A549 (cell line): ENCODE measurements around the gene KIF21A. TPM values are rescaled to one million over a fixed set of nuclear protein-coding genes. Genes with fewer than 3 reads are reported as not detected.

Experiments used
- ATAC-seq, 2 experiments: fragments of 200-7000 bp in 1 of 2; fragments of >200 bp in 1 of 2; cut with Nextera tagmentation in 1 of 2; cut with Tn5 transposase in 1 of 2; 3 replicates each; pipeline versions ENCODE4 v1.8.0 to v1.9.1; 2018 to 2020; ENCODE audit warnings: mild to moderate bottlenecking in 1 of 2, moderate library complexity in 1 of 2
- CTCF ChIA-PET: fragments of 300-600 bp; sonication (Branson Sonifier 250); formaldehyde crosslinking; extraction: SDS; loops from one replicate; lab custom pipeline; 2021; ENCODE audit warnings: antibody characterized with exemption, inconsistent platforms; lab: Yijun Ruan, JAX
- POLR2A ChIA-PET: fragments of 350-600 bp; formaldehyde crosslinking; extraction: SDS; loops from one replicate; lab custom pipeline; 2021; ENCODE audit warnings: antibody characterized with exemption, inconsistent platforms; lab: Yijun Ruan, JAX
- DNase-seq, 2 experiments: peaks; one replicate each; pipeline versions ENCODE4 v3.0.0 to v3.0.0-alpha.2; 2011 to 2016; ENCODE audit warnings: low read depth in 1 of 2, low spot score in 1 of 2
- FAIRE-seq: peaks from 2 replicates; lab custom pipeline; 2011; peaks lifted over from hg19 to GRCh38; lab: Jason Lieb, UNC
- H3K27ac ChIP-seq, 2 experiments: fragments of >200 bp; sonication (Bioruptor Twin); formaldehyde crosslinking; 3 replicates each; pipeline ENCODE4 v1.5.1; 2016 to 2017
- H3K4me1 ChIP-seq: fragments of >200 bp; sonication (Bioruptor Twin); formaldehyde crosslinking; 3 replicates; pipeline ENCODE4 v1.6.1; 2016
- H3K4me2 ChIP-seq: fragments of >200 bp; sonication (Bioruptor Twin); formaldehyde crosslinking; 3 replicates; pipeline ENCODE4 v1.6.1; 2016
- H3K4me3 ChIP-seq: fragments of >200 bp; sonication (Bioruptor Twin); formaldehyde crosslinking; 3 replicates; pipeline ENCODE4 v1.5.1; 2016
- H3K9me3 ChIP-seq: fragments of >200 bp; sonication (Bioruptor Twin); formaldehyde crosslinking; 3 replicates; pipeline ENCODE4 v1.6.1; 2016
- BHLHE40 ChIP-seq: IDR thresholded peaks from 2 replicates; pipeline ENCODE4 v1.6.1; 2012; ENCODE audit warnings: low read depth, low read length, inconsistent platforms
- CBX2 ChIP-seq: fragments of 200-600 bp; sonication (generic); IDR thresholded peaks from 2 replicates; pipeline ENCODE4 v1.6.1; 2016; ENCODE audit warnings: low read depth, mild to moderate bottlenecking, borderline replicate concordance
- CBX8 ChIP-seq: fragments of 200-600 bp; sonication (generic); IDR thresholded peaks from 2 replicates; pipeline ENCODE4 v1.6.1; 2016
- CHD2 ChIP-seq: fragments of 150-350 bp; IDR thresholded peaks from 2 replicates; pipeline ENCODE4 v1.6.1; 2014; ENCODE audit warnings: low read length; ENCODE audit not compliant: partially characterized antibody
- EP300 ChIP-seq, 2 experiments: fragments of >200 bp; sonication (Bioruptor Twin); formaldehyde crosslinking; IDR thresholded peaks; 2 replicates in 1 of 2; 3 replicates in 1 of 2; pipeline ENCODE4 v1.6.1; 2016 to 2017
- FOSB ChIP-seq: fragments of 250-450 bp; sonication (Bioruptor Pico); IDR thresholded peaks from 2 replicates; pipeline ENCODE4 v1.5.0; 2020; ENCODE audit warnings: mild to moderate bottlenecking, moderate library complexity
- FOSL2 ChIP-seq, 2 experiments: fragments of 450-650 bp in 1 of 2; fragments of >200 bp in 1 of 2; sonication (Bioruptor Twin) in 1 of 2; formaldehyde crosslinking; IDR thresholded peaks; 2 replicates each; pipeline versions ENCODE4 v1.5.0 to v1.6.1; 2016 to 2020; ENCODE audit warnings: mild to moderate bottlenecking in 1 of 2, moderate library complexity in 1 of 2
- FOXS1 ChIP-seq: fragments of 250-450 bp; sonication (Bioruptor Pico); IDR thresholded peaks from 2 replicates; pipeline ENCODE4 v1.5.0; 2020; ENCODE audit warnings: mild to moderate bottlenecking, moderate library complexity
- HES2 ChIP-seq: fragments of >200 bp; sonication (Bioruptor Twin); formaldehyde crosslinking; IDR thresholded peaks from 2 replicates; pipeline ENCODE4 v1.6.1; 2016
- HEYL ChIP-seq: fragments of 250-450 bp; sonication (Bioruptor Pico); IDR thresholded peaks from 2 replicates; pipeline ENCODE4 v1.8.0; 2021; ENCODE audit warnings: mild to moderate bottlenecking, moderate library complexity
- HOXA7 ChIP-seq: fragments of 250-450 bp; sonication (Bioruptor Pico); IDR thresholded peaks from 2 replicates; pipeline ENCODE4 v1.5.0; 2020; ENCODE audit warnings: mild to moderate bottlenecking, moderate library complexity
- HOXB13 ChIP-seq: fragments of 250-450 bp; sonication (Bioruptor Pico); IDR thresholded peaks from 2 replicates; pipeline ENCODE4 v1.5.0; 2020; ENCODE audit warnings: low read depth, mild to moderate bottlenecking, moderate library complexity
- HOXB5 ChIP-seq: fragments of 250-450 bp; sonication (Bioruptor Pico); IDR thresholded peaks from 2 replicates; pipeline ENCODE4 v1.5.0; 2020; ENCODE audit warnings: mild to moderate bottlenecking, moderate library complexity
- JUNB ChIP-seq: fragments of >200 bp; sonication (Bioruptor Twin); formaldehyde crosslinking; IDR thresholded peaks from 2 replicates; pipeline ENCODE4 v1.6.1; 2016
- KDM5A ChIP-seq: fragments of 200-600 bp; sonication (generic); IDR thresholded peaks from 2 replicates; pipeline ENCODE4 v1.6.1; 2016; ENCODE audit warnings: antibody characterized with exemption, mild to moderate bottlenecking
- MAFK ChIP-seq: fragments of 450-650 bp; IDR thresholded peaks from 2 replicates; pipeline ENCODE4 v1.6.1; 2014; ENCODE audit not compliant: partially characterized antibody
- NFE2L2 ChIP-seq: fragments of 150-350 bp; conservative IDR thresholded peaks from 2 replicates; pipeline ENCODE4 v1.6.1; 2014; ENCODE audit warnings: low read length
- NPAS2 ChIP-seq: fragments of 250-450 bp; sonication (Bioruptor Pico); IDR thresholded peaks from 2 replicates; pipeline ENCODE4 v1.8.0; 2022; ENCODE audit warnings: mild to moderate bottlenecking, moderate library complexity, borderline replicate concordance
- POLR2A ChIP-seq: IDR thresholded peaks from 2 replicates; pipeline ENCODE4 v1.6.1; 2012; ENCODE audit warnings: mild to moderate bottlenecking, low read length
- POLR2AphosphoS2 ChIP-seq: conservative IDR thresholded peaks from 2 replicates; pipeline ENCODE4 v1.6.1; 2012; ENCODE audit warnings: low read length, improper control_type of control experiment, inconsistent platforms
- RAD21 ChIP-seq, 2 experiments: fragments of >200 bp in 1 of 2; sonication (Bioruptor Twin) in 1 of 2; formaldehyde crosslinking in 1 of 2; IDR thresholded peaks in 1 of 2; conservative IDR thresholded peaks in 1 of 2; 2 replicates in 1 of 2; 3 replicates in 1 of 2; pipeline ENCODE4 v1.6.1; 2012 to 2018; ENCODE audit warnings: inconsistent platforms in 1 of 2
- RARB ChIP-seq: fragments of 250-450 bp; sonication (Bioruptor Pico); IDR thresholded peaks from 2 replicates; pipeline ENCODE4 v1.8.0; 2021; ENCODE audit warnings: mild to moderate bottlenecking, moderate library complexity
- RFX5 ChIP-seq: fragments of 450-650 bp; IDR thresholded peaks from 2 replicates; pipeline ENCODE4 v1.7.1; 2014; ENCODE audit warnings: antibody characterized with exemption, mild to moderate bottlenecking, moderate library complexity
- SMC3 ChIP-seq: fragments of >200 bp; sonication (Bioruptor Twin); formaldehyde crosslinking; IDR thresholded peaks from 3 replicates; pipeline ENCODE4 v1.6.1; 2018; ENCODE audit warnings: inconsistent platforms
- SREBF2 ChIP-seq: fragments of 450-650 bp; IDR thresholded peaks from 2 replicates; pipeline ENCODE4 v1.6.1; 2014; ENCODE audit warnings: mild to moderate bottlenecking, moderate library complexity
- ZFP36 ChIP-seq: fragments of 450-650 bp; IDR thresholded peaks from 2 replicates; pipeline ENCODE4 v1.6.1; 2014; ENCODE audit warnings: borderline replicate concordance; ENCODE audit not compliant: partially characterized antibody
- WGBS: methylation state at CpG from one replicate; pipeline ENCODE4 v1.1.6; 2017; ENCODE audit errors: missing lambda C conversion rate; 5-methylcytosine and 5-hydroxymethylcytosine counted together
- polyA plus RNA-seq, 4 experiments: library from polyadenylated mRNA; depleted of rRNA in 3 of 4; stranded (reverse); fragments of >200 nt; fragmentation: RNase III in 1 of 4; extraction: RNeasy Plus Mini Kit Qiagen cat#74134 plus additional on column Dnase treatment in 1 of 4; gene quantifications; 2 replicates in 3 of 4; 3 replicates in 1 of 4; pipeline ENCODE4 v1.2.3, GENCODE V29; 2011 to 2017
- TF ChIP-seq, protein P1 (sequence below): fragments of 450-650 bp; IDR thresholded peaks from 2 replicates; pipeline ENCODE4 v1.6.1; 2014; ENCODE audit warnings: antibody characterized with exemption
- TF ChIP-seq, protein P2 (sequence below): fragments of >200 bp; sonication (Bioruptor Twin); formaldehyde crosslinking; IDR thresholded peaks from 3 replicates; pipeline ENCODE4 v1.5.1; 2016
- TF ChIP-seq, protein P3 (sequence below): fragments of 150-350 bp; IDR thresholded peaks from 2 replicates; pipeline ENCODE4 v1.6.1; 2014; ENCODE audit warnings: low read depth, mild to moderate bottlenecking, low read length
- TF ChIP-seq, protein P4 (sequence below): IDR thresholded peaks from 2 replicates; pipeline ENCODE4 v1.6.1; 2012
- TF ChIP-seq, protein P5 (sequence below): IDR thresholded peaks from 2 replicates; pipeline ENCODE4 v1.6.1; 2012; ENCODE audit warnings: low read depth, borderline replicate concordance
- TF ChIP-seq, protein P6 (sequence below): IDR thresholded peaks from 2 replicates; pipeline ENCODE4 v1.6.1; 2012

The KIF21A gene
- polyA plus RNA-seq, 2 of the 4 experiments (the other 2 are of a cell fraction) = 26.0 to 79.0 TPM

DNA sequence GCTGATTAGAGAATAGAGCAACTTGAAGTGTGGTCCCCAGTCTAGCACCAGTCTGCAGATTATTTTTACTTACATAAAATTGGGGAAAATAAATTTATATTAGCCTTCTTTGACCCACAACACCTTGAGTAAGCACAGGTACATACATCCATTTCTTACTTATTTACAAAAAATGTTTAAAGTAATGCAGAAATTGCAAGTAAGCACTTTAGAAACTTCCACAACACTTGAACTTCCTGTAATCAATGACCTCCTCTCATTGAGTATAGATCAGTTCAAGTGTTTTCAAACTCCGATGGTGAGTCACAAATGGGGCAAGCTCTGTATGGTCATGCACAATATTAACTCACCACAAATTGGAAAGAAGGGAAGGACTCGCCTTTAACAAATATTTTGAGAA lies 83.3 kb downstream of the KIF21A start:
- Histone ChIP-seq H3K27ac (no peak overlapping the region), H3K4me2 (no peak overlapping the region), H3K4me3 (no peak overlapping the region), H3K9me3 (no peaks in the 10 kb centered on the region), H3K4me1 (no peaks in the 10 kb centered on the region)
- 95% methylated on average over 2 of the region's 2 CpGs for WGBS
- FAIRE-seq (no peak), DNase-seq (no peak), ATAC-seq (no peak)
- peak; percentile 57 for TF ChIP-seq MAFK
- TF ChIP-seq HOXB13 = no peak
- POLR2A ChIA-PET = no interaction called here
- CTCF ChIA-PET = interaction anchor here (0.7 to 1.2 kb wide), 2 partner anchors 42 to 144 kb away, joined by 3 read pairs; no protein-coding TSS in a partner anchor

GRCh38 chr12:39357041-39357440 lies 85.9 kb downstream of the KIF21A start:
- no peaks in the 10 kb centered on the region for H3K9me3 ChIP-seq
- no peak overlapping the region for H3K4me2 ChIP-seq
- peak; percentile 28 for FAIRE-seq
- no peaks in the 10 kb centered on the region for H3K4me1 ChIP-seq
- 98% methylated on average over 3 of the region's 3 CpGs for WGBS
- no peak for ATAC-seq
- H3K27ac ChIP-seq = no peak overlapping the region
- H3K4me3 ChIP-seq = no peak overlapping the region
- POLR2A ChIA-PET = no interaction called here
- CTCF ChIA-PET = no interaction called here
- TF ChIP-seq, protein P1, sequence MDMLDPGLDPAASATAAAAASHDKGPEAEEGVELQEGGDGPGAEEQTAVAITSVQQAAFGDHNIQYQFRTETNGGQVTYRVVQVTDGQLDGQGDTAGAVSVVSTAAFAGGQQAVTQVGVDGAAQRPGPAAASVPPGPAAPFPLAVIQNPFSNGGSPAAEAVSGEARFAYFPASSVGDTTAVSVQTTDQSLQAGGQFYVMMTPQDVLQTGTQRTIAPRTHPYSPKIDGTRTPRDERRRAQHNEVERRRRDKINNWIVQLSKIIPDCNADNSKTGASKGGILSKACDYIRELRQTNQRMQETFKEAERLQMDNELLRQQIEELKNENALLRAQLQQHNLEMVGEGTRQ = no peak
- TF ChIP-seq CHD2 (no peak), CBX8 (no peak), HES2 (no peak), KDM5A (no peak), HOXB5 (CRISPR knock-in tag) (no peak), HOXA7 (no peak), NPAS2 (CRISPR knock-in tag) (no peak), POLR2A (no peak), FOXS1 (CRISPR knock-in tag) (no peak), CBX2 (no peak), FOSB (CRISPR knock-in tag) (no peak), ZFP36 (no peak), SREBF2 (no peak)
- TF ChIP-seq, protein P2, sequence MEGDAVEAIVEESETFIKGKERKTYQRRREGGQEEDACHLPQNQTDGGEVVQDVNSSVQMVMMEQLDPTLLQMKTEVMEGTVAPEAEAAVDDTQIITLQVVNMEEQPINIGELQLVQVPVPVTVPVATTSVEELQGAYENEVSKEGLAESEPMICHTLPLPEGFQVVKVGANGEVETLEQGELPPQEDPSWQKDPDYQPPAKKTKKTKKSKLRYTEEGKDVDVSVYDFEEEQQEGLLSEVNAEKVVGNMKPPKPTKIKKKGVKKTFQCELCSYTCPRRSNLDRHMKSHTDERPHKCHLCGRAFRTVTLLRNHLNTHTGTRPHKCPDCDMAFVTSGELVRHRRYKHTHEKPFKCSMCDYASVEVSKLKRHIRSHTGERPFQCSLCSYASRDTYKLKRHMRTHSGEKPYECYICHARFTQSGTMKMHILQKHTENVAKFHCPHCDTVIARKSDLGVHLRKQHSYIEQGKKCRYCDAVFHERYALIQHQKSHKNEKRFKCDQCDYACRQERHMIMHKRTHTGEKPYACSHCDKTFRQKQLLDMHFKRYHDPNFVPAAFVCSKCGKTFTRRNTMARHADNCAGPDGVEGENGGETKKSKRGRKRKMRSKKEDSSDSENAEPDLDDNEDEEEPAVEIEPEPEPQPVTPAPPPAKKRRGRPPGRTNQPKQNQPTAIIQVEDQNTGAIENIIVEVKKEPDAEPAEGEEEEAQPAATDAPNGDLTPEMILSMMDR = no peak
- TF ChIP-seq, protein P3, sequence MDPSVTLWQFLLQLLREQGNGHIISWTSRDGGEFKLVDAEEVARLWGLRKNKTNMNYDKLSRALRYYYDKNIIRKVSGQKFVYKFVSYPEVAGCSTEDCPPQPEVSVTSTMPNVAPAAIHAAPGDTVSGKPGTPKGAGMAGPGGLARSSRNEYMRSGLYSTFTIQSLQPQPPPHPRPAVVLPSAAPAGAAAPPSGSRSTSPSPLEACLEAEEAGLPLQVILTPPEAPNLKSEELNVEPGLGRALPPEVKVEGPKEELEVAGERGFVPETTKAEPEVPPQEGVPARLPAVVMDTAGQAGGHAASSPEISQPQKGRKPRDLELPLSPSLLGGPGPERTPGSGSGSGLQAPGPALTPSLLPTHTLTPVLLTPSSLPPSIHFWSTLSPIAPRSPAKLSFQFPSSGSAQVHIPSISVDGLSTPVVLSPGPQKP = no peak
- TF ChIP-seq, protein P4, sequence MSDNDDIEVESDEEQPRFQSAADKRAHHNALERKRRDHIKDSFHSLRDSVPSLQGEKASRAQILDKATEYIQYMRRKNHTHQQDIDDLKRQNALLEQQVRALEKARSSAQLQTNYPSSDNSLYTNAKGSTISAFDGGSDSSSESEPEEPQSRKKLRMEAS = no peak
- no peak for DNase-seq

DNA sequence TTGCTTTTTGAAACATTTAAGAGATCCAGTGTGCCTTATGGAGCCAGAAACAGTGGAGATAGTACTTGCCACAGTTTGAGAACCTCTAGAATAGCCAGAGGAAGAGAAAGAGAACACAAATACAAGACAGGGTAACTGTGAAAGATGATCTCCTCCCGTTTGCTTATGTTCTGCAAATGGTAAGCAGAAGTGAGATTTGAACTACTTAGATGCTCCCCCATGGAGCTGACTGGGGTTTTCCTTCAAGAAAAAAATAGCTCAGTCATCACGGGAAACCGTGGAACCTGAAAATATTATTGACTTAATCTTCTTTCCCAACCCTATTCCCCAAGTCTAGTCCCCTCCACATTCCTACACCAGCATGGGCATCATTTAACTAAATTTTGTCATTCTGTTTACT lies 87.1 kb downstream of the KIF21A start:
- no peaks in the 10 kb centered on the region for H3K4me1 ChIP-seq
- no peak overlapping the region for H3K4me3 ChIP-seq
- ATAC-seq (no peak), FAIRE-seq (no peak), DNase-seq (no peak)
- 86% methylated on average over 3 of the region's 3 CpGs for WGBS
- CTCF ChIA-PET = no interaction called here
- POLR2A ChIA-PET = no interaction called here
- no peak overlapping the region for H3K27ac ChIP-seq
- H3K4me2 ChIP-seq = no peak overlapping the region
- TF ChIP-seq POLR2AphosphoS2 (no peak), FOSB (CRISPR knock-in tag) (no peak), RARB (CRISPR knock-in tag) (no peak), RFX5 (no peak), FOSL2 (IDR thresholded peaks at IDR 0.05) (no peak), FOSL2 (CRISPR knock-in tag; IDR thresholded peaks at IDR 0.05) (no peak), RAD21 (conservative IDR thresholded peaks at IDR 0.05 in 1 of 2, IDR thresholded peaks at IDR 0.05 in 1 of 2) (no peak), BHLHE40 (no peak), MAFK (no peak), HEYL (CRISPR knock-in tag) (no peak), HOXB5 (CRISPR knock-in tag) (no peak), EP300 (IDR thresholded peaks at IDR 0.05) (no peak), JUNB (no peak), NFE2L2 (no peak), SMC3 (no peak), KDM5A (no peak), SREBF2 (no peak)
- TF ChIP-seq, protein P5, sequence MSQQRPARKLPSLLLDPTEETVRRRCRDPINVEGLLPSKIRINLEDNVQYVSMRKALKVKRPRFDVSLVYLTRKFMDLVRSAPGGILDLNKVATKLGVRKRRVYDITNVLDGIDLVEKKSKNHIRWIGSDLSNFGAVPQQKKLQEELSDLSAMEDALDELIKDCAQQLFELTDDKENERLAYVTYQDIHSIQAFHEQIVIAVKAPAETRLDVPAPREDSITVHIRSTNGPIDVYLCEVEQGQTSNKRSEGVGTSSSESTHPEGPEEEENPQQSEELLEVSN = no peak
- TF ChIP-seq, protein P6, sequence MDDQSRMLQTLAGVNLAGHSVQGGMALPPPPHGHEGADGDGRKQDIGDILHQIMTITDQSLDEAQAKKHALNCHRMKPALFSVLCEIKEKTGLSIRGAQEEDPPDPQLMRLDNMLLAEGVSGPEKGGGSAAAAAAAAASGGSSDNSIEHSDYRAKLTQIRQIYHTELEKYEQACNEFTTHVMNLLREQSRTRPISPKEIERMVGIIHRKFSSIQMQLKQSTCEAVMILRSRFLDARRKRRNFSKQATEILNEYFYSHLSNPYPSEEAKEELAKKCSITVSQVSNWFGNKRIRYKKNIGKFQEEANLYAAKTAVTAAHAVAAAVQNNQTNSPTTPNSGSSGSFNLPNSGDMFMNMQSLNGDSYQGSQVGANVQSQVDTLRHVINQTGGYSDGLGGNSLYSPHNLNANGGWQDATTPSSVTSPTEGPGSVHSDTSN = no peak
- H3K9me3 ChIP-seq = no peaks in the 10 kb centered on the region
